Activated CD8-positive, alpha-beta memory T cell treated with anti-CD3 and anti-CD28 coated beads, Interleukin-2, amount 50 U/mL, for 48 hours (primary cell): ENCODE measurements around the gene SLC44A5.

Experiments used
- DNase-seq: peaks from one replicate; pipeline ENCODE4 v3.0.0-alpha.2; 2020

Gene SLC44A5

GRCh38 chr1:75587692-75588091 is 23.2 kb downstream of the SLC44A5 start:
- no peak for DNase-seq

DNA sequence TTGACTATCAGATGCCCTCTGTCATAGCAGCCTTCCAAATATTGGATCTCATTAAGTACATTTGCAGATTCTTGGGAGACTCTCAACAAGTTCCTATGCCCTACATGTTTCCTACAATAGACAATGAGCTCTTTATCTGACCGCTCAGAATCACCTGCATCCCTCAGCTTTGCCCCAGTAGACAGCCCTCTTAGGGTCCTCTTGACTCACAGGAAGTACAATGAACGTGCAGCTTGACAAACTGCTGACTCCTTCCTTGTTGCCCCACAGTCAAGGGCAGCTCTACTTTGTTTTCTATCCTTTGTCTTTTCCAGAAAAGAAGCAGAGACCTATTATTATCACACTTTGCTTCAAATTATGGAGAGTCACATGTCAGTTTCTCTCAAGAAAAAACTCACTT is 27.6 kb downstream of the SLC44A5 start:
- no peak for DNase-seq

- DNase-seq: no peak
Observed at GRCh38 chr1:75582725-75583261, 28.1 kb downstream of the SLC44A5 start.

GRCh38 chr1:75579046-75579445 is 31.9 kb downstream of the SLC44A5 start:
- no peak for DNase-seq

- DNase-seq: no peak
Observed at GRCh38 chr1:75575837-75576236, 35.1 kb downstream of the SLC44A5 start.

DNA sequence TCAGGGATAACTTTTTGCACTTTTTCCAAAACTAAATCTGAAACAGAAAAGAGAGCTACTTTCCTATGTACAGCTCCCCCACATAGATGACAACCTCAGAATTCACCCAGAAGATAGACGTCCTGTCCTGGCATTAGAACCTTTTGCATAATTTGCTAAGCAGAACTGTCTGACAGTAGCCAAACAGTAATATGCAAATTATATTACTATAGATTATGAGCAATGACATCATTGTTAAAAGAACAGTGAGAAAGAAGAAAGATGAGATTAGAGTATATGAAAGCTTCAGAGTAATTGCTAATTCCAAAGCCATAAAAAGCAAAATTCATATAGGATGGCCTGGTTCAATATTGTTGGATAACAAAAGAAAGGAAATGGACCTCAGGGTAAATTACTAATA is 43.7 kb downstream of the SLC44A5 start:
- DNase-seq: no peak

DNA sequence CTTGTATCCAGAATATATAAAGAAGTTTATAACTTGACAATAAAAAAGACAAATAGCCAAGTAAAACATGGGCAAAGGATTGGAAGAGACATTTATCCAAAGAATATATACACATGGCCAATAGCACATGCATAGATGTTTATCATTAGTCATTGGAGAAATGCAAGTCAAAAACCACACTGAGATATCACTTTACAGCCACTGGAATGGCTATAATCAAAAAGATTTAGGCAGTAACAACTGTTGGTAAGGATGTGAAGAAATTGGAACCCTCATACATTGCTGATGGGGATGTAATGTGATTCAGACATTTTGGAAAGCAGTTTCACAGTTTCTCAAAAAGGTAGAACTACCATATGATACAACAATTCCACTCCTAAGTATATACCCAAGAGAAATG is 51.1 kb downstream of the SLC44A5 start:
- DNase-seq: no peak

GRCh38 chr1:75559136-75559535 is 51.8 kb downstream of the SLC44A5 start:
- no peak for DNase-seq

DNA sequence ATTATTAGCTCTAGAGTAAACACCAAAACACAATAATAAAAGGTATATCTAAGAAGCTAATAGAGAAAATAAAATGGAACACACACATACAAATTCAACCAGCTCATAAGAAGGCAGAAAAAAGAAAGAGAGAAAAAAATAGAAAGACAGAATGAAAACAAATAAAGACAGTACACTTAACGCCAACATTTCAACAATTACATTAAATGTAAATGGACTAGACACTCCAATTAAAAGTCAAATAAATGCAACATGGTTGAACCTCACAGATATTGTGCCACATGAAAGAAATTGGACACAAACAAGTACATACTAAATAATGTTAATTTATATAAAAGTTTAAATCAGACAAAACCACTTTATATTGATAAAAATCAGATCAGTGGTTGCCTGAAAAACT is 56.0 kb downstream of the SLC44A5 start:
- no peak for DNase-seq

DNA sequence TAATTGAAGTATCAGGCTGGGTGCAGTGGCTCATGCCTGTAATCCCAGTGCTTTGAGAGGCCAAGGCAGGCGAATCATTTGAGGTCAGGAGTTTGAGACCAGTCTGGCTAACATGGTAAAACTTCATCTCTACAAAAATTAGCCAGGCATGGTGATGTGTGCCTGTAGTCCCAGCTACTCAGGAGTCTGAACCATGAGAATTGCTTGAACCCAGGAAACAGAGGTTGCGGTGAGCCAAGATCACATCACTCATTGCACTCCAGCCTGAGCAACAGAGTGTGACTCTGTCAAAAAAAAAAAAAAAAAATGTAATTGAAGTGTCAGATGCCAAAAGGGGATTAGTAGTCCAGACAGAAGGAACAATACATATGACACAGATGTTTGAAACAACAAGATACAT is 56.7 kb downstream of the SLC44A5 start:
- no peak for DNase-seq

GRCh38 chr1:75550559-75550958 is 60.4 kb downstream of the SLC44A5 start:
- DNase-seq: no peak

DNA sequence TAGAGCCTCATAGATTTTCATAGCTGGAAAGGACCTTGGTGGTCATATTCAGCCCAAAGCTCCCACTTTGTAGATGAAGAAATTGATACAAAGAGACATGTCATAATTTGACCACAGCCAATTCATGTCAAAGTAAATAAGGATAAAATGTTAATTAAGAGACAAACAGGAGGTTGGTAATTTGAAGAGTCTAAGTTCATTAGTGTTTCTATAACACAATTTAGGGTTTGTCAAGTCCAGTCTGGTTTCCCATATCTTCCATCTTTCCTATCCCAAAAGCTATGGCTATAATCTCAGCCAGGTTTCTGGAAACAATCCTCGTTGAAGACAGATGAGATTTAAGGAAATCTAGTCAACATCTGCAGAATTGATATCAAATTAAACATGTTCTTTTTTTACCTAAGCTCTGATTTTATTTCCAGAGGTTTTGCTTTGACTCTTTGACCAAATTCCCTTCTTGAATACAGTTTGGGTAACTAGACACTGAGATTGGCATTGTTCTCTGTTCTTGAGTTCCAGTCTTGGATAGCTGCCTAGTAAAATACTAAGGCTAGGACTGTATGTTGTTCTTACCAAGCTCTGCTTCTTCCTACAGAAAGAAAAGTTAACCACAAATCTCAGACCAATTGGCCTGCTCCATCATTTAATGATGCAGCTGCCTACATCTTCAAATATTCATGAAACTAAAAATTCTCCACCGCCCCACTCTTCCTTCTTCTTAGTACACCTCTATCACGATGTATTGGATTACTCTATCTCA is 62.0 kb downstream of the SLC44A5 start:
- no peak for DNase-seq

- DNase-seq: no peak
Observed at GRCh38 chr1:75543705-75544104, 67.2 kb downstream of the SLC44A5 start.

DNA sequence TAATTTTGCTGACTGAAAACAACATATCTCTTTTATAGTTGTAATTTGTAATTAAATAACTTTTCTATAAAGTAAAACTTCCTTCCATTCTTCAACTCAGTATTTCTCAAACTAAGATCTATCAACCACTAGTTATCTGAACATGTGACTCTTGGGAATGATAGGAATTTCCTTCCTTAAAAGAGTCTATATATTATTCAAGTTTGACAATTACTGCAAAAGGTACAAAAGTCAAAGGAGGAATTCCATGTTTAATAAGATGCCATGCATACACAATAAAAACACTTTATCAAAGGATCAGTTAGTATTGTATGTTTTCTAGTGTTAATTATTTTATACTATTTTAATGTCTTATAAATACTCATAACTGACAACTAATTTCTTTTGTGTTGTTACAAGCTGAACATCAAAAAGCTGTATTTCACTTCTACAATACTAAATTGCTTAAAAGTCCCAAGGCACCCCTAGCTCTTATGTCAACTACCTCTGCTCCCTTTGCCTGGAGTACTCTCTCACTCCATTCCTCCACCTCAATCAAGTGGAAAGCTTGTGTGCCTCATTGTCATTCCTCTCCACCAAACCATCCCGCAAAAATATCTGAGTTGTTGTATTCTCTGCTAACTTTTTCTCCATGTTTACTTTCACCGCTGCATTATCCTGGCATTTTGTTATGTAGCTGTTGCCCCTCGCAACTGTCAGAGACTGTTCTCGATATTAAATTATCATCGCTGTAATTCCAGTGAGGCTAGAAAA is 67.9 kb downstream of the SLC44A5 start:
- DNase-seq: no peak

DNA sequence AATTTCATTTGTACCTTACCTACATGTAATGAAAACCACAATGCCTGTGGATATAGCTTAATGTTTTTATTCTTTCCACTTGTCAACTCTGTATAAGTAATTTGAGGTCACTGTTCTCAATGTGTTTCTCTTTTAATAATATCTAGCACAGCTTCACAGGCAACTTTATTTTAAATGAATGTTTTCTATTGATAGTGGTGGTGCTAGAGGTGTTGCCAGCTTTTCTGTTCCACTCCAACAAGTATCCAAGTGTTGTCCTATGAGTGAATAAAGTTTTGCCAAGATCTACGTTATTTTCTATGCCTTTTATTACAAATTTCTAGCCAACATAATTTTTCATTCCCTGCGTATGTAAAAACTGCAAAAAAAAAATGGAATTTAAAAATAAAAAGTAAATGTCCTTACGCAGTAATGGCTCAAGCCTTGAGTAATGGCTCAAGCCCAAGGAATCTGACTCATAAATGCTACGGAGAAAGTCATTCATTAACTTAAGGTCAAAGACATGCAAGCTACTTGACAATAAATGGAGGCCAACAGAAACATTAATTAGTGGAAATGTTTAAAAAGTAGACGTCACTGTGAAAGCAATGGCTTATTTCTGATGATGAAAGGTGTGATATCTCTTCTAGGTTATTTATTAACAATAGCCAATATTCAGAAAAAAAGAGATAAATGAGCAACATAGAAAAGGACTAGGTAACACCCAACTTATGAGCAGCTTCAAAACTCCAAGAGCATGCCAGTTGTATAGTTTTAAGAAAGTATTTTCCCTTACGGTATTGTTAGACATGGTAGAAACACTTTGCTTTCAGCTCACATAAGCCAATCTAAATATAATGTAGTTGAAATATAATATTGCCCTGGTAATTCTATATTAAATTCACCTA is 71.4 kb downstream of the SLC44A5 start:
- DNase-seq: no peak

- no peak for DNase-seq
Observed at GRCh38 chr1:75533085-75533484, 77.8 kb downstream of the SLC44A5 start.

- no peak for DNase-seq
Observed at GRCh38 chr1:75531570-75531969, 79.3 kb downstream of the SLC44A5 start.

DNA sequence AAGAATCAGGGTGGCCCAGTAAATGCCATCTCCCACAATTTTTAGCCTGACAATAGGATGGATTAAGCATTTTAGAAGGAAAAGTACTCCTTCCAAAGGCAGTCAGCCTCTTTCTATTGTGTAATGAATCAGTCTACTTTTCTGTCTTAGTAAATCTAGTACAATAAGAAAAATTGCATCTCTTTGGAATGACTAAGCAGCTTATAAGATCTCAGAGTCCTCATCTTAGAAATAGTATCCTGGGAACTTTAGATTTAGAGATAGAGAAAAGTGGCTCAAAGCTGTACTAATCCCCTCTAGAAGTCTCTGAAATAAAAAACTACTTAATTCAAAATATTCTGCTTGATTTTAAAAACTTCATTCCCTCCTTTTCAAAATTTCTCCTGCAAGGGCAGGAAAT is 81.4 kb downstream of the SLC44A5 start:
- no peak for DNase-seq

GRCh38 chr1:75528001-75528400 is 82.9 kb downstream of the SLC44A5 start:
- DNase-seq: no peak

- no peak for DNase-seq
Observed at GRCh38 chr1:75522389-75522788, 88.5 kb downstream of the SLC44A5 start.

- no peak for DNase-seq
Observed at GRCh38 chr1:75521658-75522057, 89.3 kb downstream of the SLC44A5 start.

DNA sequence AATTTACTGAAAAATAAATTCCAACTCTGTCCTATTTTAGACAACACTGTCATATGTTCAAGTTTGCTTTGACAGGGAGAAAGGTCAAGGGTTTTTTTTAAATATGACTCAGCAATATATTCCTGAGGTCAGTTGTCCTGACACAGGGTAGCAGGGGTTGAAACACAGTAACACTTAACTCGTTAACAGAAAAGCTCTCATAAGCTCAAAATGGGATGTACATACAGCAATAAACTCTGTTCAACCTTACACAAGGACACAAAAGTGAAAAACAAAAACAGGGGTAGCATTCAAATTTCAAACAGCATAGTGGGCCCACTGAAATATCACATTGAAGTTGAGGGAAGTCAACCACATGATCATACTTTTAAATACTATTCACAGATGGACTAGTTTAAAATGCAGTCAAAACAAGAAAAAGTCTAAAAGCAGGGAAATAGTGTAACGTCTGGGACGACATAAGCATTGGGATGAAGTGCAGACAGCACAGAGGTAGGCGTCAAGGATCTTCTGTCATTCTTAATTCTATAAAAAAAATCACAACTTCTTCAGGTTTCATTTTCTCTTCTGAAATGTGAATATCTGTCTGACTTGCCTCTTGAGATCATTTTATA is 89.9 kb downstream of the SLC44A5 start:
- no peak for DNase-seq
